COLO668 (cell line): ENCODE results near the gene PROKR2.

Experiments
- DNase-seq: peaks from one replicate; lab custom pipeline; 2025; ENCODE audit not compliant: unreplicated experiment; lab: John Stamatoyannopoulos, UW

Gene PROKR2

GRCh38 chr20:5316188-5317158 is at the start of gene PROKR2:
PROKR2 (minus strand) TSS chr20:5316954; CDS start chr20:5314369, 2,585 bp downstream.
- DNase-seq: peak; percentile 16

GRCh38 chr20:5364997-5365597 is 48.3 kb upstream of the PROKR2 start:
- DNase-seq: no peak

- no peak for DNase-seq
Observed at GRCh38 chr20:5364136-5364821, 47.5 kb upstream of the PROKR2 start.

- no peak for DNase-seq
Observed at GRCh38 chr20:5362771-5363170, 46.0 kb upstream of the PROKR2 start.

- no peak for DNase-seq
Observed at GRCh38 chr20:5361176-5361575, 44.4 kb upstream of the PROKR2 start.

- no peak for DNase-seq
Observed at GRCh38 chr20:5357946-5358345, 41.2 kb upstream of the PROKR2 start.

GRCh38 chr20:5356941-5357340 is 40.2 kb upstream of the PROKR2 start:
- DNase-seq: no peak

GRCh38 chr20:5354901-5355300 is 38.1 kb upstream of the PROKR2 start:
- DNase-seq: no peak

GRCh38 chr20:5353624-5354496 is 37.1 kb upstream of the PROKR2 start:
- no peak for DNase-seq

- no peak for DNase-seq
Observed at GRCh38 chr20:5349448-5349847, 32.7 kb upstream of the PROKR2 start.

- no peak for DNase-seq
Observed at GRCh38 chr20:5342021-5342420, 25.3 kb upstream of the PROKR2 start.

- no peak for DNase-seq
Observed at GRCh38 chr20:5331340-5331739, 14.6 kb upstream of the PROKR2 start.

GRCh38 chr20:5328268-5328667 is 11.5 kb upstream of the PROKR2 start:
- DNase-seq: no peak

GRCh38 chr20:5327356-5327755 is 10.6 kb upstream of the PROKR2 start:
- DNase-seq: no peak

GRCh38 chr20:5315807-5316187 is 957 bp downstream of the PROKR2 start:
- DNase-seq: no peak

- no peak for DNase-seq
Observed at GRCh38 chr20:5313916-5314315, 2.8 kb downstream of the PROKR2 start.

- no peak for DNase-seq
Observed at GRCh38 chr20:5312518-5312917, 4.2 kb downstream of the PROKR2 start.

GRCh38 chr20:5309971-5310370 is 6.8 kb downstream of the PROKR2 start:
- DNase-seq: no peak

- no peak for DNase-seq
Observed at GRCh38 chr20:5298811-5299210, 17.9 kb downstream of the PROKR2 start.

GRCh38 chr20:5297280-5298004 is 19.3 kb downstream of the PROKR2 start:
- DNase-seq: no peak
